GM13977 (cell line): ENCODE data around the gene TBC1D22A.

ENCODE experiments used
- DNase-seq: peaks from one replicate; pipeline ENCODE4 v3.0.0; 2012; ENCODE audit warnings: low spot score
- in situ Hi-C: fragments of 300-500 bp; cut with MboI; formaldehyde crosslinking; loops from one replicate; pipeline ENCODE4 v1.12.0; 2022; ENCODE audit warnings: low sequenced_read_pairs, low pct_unique_long_range_greater_than_20kb, mixed read lengths, inconsistent platforms; ENCODE audit not compliant: unreplicated experiment
- TF ChIP-seq, protein P1 (sequence below): IDR thresholded peaks from 2 replicates; pipeline ENCODE4 v1.5.1; 2012; ENCODE audit warnings: mild to moderate bottlenecking, control low read depth; ENCODE audit not compliant: insufficient read depth; ENCODE audit errors: extremely low read depth, missing control alignments

Gene TBC1D22A

DNA sequence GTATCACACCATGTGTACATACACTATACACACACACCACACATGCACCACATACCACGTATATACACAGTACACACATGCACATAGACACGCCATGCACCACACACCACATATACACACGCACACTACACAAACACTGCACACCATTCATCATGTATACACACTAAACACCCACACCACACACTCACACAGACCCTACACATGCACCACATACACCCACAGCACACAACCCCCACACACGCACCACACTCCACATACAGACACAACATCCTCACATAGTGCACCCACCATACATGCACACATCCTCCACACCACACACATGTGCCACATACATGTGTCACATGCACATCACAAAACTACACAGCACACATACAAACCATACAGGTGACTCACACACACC is 397.1 kb downstream of the TBC1D22A start:
- TF ChIP-seq, protein P1, sequence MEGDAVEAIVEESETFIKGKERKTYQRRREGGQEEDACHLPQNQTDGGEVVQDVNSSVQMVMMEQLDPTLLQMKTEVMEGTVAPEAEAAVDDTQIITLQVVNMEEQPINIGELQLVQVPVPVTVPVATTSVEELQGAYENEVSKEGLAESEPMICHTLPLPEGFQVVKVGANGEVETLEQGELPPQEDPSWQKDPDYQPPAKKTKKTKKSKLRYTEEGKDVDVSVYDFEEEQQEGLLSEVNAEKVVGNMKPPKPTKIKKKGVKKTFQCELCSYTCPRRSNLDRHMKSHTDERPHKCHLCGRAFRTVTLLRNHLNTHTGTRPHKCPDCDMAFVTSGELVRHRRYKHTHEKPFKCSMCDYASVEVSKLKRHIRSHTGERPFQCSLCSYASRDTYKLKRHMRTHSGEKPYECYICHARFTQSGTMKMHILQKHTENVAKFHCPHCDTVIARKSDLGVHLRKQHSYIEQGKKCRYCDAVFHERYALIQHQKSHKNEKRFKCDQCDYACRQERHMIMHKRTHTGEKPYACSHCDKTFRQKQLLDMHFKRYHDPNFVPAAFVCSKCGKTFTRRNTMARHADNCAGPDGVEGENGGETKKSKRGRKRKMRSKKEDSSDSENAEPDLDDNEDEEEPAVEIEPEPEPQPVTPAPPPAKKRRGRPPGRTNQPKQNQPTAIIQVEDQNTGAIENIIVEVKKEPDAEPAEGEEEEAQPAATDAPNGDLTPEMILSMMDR = no peak
- DNase-seq = no peak
- in situ Hi-C loops = no loop called here

DNA sequence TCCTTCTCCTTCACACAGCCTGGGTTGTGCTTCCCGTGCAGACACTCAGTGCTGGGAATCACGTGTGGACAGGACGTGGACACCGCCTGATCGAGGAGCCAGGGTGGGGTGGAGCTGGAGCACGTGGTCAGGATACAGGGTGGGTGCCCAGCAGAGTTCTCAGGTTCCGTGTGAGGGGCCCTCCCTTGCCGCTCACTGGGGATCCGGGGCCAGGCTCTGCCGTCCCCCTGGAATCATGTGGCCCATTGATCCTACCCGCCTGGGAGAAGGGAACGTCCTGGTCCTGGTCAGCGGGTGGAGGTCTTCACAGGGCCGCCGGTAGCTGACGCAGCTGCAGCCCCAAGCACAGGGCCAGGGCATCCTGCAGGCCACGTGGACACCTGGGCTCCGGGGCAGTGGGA is 397.7 kb downstream of the TBC1D22A start:
- in situ Hi-C loops = no loop called here
- TF ChIP-seq, protein P1 = no peak
- DNase-seq = no peak

DNA sequence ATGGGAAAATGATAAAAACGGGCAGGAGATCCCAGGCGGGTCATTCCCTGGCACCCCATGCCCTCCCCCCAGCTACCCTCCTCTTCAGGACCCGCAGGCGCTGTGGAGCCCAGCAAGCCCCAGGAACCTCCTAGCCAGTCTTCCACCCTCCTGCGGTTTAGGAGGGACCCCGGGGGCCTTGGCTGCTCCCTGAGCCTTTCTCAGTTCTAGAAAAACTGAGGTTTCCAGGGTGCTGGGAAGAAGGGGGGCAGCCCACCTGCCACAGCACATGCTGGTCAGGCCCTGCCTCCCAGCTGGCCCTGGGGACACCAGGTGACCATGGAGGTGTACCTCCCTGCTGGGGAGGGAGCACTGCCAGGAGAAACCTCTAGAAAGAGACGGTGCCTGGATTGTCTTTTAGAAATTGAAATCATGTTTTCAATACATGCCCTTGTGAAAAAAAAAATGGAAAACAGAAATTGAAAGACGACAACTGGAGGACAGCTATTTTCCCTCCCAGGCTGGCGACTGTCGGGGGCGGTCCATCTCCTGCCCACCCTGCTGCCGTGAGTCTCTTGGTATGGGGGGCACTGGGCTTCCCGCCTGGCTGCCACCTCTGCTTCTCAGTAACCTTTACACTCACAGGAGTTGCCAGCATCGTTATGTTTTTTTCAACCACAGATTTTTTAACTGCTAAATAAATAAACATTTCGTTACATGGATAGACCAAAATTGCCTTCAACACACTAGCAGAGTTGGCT is 398.5 kb downstream of the TBC1D22A start:
- in situ Hi-C loops = no loop called here
- no peak for DNase-seq
- TF ChIP-seq, protein P1 = no peak

DNA sequence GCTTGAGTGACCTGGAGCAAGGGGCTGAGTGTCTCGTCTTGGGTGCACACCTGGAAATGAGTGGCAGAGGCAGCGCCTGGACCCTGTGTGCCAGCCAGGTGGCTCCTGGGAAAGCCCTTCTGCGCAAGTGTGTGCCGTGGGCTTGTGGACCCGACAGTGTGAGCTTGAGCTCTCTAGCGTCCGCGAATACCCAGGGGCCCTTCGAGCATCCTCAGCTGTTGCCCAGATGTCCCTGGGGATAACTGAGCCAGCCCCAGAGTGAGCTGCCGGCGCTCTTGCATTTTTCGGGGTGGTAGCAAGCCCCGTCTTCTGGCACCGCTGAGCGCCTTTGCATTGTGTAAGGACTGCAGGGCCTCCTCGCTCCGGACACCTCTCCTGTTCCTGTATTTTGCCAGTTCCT is 399.2 kb downstream of the TBC1D22A start:
- no peak for DNase-seq
- in situ Hi-C loops = no loop called here
- TF ChIP-seq, protein P1 = no peak

DNA sequence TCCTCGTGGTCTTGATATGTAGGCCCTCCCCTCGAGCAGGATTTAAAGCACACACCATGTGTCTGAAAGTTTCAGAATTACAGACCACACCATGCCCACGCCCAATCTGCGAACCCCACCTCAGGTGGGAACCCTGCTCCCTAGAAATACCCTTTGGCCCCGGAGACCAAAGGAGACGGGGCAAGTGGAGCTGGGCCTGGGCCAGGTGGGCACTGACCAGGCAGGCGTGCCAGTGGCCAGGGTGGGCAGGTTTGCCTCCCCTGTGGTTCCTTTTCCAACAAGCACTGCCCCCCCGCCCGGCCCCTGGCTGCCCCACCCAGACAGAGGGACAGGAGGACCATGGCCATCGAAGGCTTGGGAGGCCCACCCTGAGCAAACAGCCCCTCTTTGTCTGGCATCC is 400.4 kb downstream of the TBC1D22A start:
- in situ Hi-C loops = no loop called here
- TF ChIP-seq, protein P1 = no peak

DNA sequence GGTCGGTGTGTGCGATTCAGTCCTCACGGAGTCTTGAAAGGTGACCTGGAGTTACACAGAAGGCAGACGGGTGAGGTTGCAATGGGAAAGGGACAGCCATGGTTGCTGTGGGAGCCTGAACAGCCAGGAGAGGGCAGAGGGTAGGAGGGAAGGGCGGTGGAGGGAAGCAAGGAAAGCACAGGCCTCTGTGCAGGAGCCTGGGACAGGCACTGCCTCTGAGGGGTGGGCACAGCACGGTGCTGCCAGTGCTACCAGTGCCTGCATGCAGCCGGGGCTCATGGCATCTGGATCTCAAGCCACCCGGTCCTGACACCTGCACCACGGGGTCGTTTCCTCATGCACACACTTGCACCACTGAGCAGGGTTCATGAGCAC is 401.0 kb downstream of the TBC1D22A start:
- DNase-seq = no peak
- TF ChIP-seq, protein P1 = no peak
- in situ Hi-C loops = no loop called here

More for the DNA sequence above, 400.4 kb downstream of the TBC1D22A start:
- DNase-seq = no peak
